HG03280 (cell line): ENCODE results near the gene KATNIP.

Source experiments
- ATAC-seq: cut with Tn5 transposase; IDR thresholded peaks from one replicate; pipeline ENCODE4 v1.9.1; 2021; ENCODE audit warnings: mild to moderate bottlenecking, moderate library complexity; ENCODE audit not compliant: unreplicated experiment

The KATNIP gene

DNA sequence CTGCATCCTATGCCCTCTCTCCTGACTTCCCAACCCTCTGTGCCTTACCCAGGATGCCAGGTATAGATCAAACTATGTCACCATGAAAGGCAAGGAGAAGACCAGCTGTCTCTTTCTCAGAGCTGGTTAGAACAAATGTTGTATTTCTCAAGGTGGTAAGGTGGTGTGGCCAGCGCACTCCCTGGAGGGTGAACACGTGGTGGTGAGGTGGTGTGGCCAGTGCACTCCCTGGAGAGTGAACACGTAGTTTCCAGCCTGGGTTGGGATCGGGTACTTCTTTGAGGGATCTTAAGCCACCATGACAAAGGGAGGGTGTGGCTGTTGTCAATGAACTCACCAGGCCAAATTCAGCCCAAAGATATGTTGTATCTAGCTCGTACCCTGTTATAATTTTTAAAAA, 26.8 kb downstream of the KATNIP start:
- no peak for ATAC-seq

DNA sequence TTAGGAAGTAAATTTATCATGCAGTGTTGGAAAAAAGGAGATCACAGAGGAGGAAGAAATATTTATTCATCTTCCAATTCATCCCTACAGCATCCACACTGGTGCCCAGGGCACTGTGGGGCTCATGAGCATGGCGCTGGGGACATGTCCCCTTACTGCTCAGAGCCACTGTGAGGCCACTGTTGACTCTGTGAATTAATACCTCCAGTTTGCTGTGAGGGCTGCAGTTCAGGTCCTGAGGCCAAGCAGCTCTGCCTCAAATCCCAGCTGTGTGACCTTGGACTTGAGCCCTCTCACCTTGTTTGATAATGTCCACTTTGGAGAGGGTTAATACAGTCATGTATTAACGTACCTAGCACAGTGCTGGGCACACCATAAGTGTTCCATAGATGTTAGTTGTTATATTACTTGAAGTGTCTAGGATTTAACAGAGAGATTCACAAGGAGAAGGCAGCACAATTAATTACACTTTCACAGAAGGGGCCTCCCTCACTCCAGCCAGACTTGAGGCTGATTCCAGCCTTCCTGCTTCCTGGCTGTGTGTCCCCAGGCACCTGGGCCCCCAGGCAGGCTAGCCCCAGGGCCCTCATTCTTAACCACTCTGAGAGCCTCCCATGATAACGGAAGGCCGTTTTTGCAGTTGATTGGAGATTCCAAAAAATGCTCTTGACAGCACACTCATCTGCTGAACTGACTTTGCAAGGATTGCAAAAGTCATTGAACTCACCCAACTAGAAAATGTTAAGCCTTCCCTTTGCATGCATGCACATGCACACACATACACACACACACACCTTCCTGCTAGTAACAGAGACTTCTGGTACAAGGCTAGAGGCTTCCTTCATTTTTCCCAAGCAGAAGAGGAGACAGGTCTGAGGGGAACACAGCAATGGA, 29.4 kb downstream of the KATNIP start:
- ATAC-seq: no peak

DNA sequence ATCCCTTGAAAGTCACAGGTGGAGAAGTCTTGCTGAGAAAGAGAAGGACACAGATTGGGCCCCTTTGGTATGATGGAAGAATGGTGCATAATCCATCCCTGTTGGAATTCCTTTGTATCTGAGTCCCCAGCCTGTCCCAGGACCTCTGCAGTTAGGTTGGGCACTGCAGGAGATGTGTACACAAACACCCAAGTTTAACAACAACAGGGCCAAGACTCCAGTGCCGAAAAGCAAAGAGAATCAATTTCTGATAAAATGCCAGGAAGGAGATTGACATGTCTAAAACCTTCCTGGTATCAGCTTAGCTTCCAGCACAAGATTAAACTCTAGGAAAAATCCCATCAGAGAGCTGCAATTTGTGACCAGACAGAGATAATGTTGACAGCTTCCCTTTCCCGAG, 32.9 kb downstream of the KATNIP start:
- ATAC-seq: no peak

GRCh38 chr16:27583634-27584033, 33.7 kb downstream of the KATNIP start:
- no peak for ATAC-seq

- no peak for ATAC-seq
These were observed 35.3 kb downstream of the KATNIP start for GRCh38 chr16:27585200-27585599.

GRCh38 chr16:27586711-27587110, 36.8 kb downstream of the KATNIP start:
- ATAC-seq: no peak

DNA sequence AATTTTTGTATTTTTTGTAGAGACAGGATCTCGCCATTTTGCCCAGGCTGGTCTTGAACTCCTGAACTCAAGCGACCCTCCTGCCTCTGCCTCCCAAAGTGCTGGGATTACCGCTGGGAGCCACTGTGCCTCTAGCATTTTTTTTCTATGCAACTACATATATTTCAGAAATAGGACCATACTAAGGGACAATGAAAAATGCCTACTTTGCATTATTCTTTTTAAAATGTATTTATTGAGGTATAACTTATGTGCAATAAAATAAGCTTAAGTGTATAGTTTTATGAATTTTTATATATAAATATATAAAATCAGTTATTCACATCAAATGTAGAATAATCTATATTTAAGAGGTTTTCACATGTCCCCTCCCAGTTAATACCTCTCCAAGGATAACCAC, 38.1 kb downstream of the KATNIP start:
- no peak for ATAC-seq

DNA sequence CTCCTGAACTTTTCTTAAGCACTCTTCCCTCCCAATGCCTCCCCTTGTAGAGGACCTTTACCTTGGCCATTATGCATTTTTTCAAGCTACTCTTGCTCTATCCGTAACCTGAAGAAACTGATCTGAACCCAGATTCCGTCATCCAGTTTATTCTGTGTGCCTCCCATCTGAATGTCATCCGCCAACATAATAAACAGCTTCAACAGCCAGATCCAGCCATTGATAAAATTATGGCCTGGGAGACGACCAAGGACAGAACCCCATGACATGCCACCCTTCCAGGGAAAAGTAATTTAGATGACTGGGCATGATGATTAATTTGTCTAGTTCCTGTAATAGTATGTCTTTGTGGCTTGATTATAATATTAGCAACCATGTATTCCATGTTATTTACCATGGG, 41.9 kb downstream of the KATNIP start:
- no peak for ATAC-seq

- no peak for ATAC-seq
These were observed 45.5 kb downstream of the KATNIP start for GRCh38 chr16:27595475-27595874.

DNA sequence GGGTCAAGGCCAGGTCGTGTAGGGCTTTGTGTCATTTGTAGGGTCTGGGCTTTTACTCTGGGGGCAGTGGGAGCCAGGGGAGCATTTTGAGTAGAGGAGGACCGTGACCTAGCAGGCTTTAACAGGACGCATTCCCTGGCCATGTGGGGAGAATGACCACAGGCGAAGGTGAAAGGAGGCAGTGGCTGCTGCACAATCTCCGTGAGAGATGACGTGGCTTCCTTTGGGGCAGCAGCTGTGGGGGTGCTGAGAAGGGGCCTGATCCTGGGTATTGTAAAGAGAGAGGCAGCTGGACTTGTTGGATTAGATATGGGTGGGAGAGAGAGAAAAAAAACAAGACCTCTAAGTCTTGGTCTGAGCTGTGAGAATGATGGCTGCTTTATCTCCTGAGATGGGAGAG, 46.0 kb downstream of the KATNIP start:
- no peak for ATAC-seq

DNA sequence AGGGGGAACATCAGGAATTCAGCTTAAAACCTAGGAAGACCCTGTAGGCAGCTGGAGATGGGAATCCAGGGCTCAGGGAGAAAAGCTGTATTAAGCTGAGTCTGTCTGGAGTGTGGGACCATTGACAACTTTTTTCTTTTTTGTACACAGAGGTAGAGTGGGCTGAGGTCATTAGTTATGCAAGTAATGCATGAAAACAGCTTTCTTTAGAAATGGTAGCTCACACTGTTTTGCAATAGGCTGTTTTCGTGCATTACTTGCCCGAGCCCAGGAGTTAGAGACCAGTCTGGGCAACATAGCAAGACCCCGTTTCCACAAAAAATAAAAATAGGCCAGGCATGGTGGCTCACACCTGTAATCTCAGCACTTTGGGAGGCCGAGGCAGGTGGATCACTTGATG, 46.5 kb downstream of the KATNIP start:
- ATAC-seq: no peak

DNA sequence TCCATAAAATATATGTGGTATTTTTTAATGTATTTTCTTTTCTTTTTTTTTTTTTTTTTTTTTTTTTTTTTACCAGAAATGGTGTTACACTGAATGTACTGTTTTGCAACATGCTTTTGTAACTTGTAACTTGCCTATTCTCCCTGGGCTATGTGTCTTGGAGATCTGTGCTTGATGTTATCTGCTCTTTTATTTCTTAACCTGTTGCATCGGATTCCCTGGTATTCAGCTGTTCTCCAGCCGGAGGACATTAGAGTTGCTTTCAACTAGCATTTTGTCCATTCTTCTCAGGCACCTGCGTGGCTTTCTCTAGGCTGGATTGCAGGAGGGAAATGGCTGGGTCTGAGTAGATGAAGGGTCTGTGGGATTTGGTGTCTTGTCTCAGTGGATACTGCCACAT, 47.4 kb downstream of the KATNIP start:
- no peak for ATAC-seq

DNA sequence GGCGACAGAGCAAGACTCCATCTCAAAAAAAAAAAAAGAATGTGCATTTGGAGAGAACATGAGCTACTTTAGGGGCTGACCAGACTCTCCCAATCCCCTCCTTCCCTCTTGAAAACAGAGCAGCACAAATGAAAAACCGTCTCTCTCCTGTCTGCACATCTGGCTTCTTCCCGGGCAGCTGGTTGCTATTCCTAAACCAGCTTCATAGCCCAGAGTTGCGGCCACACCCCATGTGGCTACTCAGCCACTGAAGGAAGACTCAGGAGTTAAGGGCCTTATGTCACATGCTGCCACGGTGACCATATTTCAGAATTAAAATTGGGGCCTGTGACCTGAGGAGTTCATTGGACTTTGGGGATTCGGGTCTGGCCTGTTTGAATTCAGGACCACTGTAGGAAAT, 48.3 kb downstream of the KATNIP start:
- no peak for ATAC-seq

GRCh38 chr16:27598931-27599565, 49.1 kb downstream of the KATNIP start:
- ATAC-seq: no peak

- ATAC-seq: no peak
These were observed 49.7 kb downstream of the KATNIP start for GRCh38 chr16:27599606-27600005.
